Activated naive CD4-positive, alpha-beta T cell (primary cell): ENCODE data around the gene STX3.
"Not testable (repeated sequence)": the region's sequence is repeated elsewhere in the genome, so short reads cannot be mapped to it uniquely, and the experiment has no call there.

ENCODE experiments used
- DNase-seq, 4 experiments: peaks; one replicate each; lab custom pipeline; 2025; lab: John Stamatoyannopoulos, UW

The STX3 gene

DNA sequence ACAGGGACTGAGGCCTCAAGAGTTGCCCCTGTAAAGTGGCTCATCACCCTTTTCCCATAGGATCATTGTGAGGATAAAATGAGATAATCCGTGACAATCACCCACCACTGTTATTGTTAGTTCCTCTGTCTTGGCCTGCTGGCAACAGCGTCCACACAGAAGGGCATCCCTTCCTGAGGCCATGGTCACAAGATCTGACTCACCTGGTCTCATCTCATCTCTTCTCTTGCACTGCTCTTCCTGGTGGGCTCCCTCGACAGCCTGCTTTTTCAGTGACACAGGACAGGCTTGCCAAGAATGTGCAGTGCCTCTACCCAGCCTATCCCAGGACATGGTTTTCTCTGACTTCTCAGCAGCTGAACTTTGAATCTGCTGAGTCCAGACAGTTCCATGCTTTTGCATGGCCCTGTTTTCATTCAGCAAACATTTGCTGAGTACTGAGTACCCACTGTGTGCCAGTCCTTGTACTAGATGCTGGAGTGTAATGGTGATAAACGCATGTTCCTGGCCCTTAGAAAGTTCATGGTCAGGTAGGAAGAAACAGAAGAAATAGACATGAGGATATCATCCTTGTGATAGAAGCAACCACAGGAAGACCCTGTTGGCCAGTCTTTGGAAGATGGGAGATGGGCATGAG, 3.3 kb downstream of the STX3 start:
- DNase-seq: no peak

DNA sequence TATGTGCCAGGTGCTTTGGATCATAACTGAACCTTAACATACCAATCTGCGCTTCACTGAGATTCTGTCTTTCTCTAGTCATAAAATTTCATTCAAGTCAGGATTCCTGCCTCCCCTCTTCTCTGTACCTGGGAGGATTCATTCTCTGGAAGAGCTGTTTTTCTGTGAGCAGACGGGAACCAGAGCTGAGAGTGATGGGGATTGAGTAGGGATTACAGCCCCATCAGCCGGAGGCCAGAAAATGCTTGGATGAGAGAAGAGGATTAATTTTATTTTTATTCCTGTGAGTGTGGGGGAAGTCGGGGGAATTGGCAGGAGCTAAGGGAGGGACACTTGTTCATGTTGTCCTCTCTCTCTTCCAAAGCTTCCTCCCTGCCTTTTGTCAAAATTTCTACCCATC, 4.7 kb downstream of the STX3 start:
- no peak for DNase-seq

DNA sequence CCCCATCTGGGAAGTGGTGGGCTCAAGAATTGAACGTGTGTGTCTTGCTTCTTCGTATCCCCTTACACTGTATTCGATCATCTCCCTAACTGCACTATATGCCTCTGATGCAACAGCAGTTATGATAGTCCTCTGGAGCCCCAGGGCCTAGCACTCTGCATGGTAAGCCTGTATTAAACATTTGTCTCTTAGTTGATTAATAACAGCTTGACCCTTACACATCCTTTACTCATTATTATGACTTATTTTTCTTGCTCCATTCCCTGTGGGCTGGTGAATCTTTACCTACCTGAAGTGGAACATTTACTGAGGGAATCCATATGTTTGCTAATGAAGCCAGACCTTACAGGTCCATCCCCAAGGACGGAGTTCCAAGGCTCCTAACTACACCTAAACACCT, 5.6 kb downstream of the STX3 start:
- DNase-seq: no peak

DNA sequence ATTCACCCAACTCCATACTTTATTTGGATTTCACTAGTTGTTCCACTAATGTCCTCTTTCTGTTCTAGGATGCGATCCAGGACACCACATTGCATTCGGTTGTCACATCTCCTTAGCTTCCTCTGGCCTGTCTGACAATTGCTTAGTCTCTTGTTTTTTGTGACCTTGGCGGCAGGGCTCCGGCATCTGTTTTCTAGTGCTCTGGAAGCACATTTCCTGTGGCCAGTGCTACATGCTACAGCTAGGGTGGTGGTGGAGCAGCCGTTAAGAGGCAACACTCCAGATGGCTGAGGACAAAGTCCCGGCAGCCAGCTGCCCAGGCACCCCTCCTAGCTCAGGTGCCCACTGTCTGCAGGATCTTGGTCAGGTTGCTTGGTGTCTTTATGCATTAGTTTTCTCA, 6.8 kb downstream of the STX3 start:
- no peak for DNase-seq

DNA sequence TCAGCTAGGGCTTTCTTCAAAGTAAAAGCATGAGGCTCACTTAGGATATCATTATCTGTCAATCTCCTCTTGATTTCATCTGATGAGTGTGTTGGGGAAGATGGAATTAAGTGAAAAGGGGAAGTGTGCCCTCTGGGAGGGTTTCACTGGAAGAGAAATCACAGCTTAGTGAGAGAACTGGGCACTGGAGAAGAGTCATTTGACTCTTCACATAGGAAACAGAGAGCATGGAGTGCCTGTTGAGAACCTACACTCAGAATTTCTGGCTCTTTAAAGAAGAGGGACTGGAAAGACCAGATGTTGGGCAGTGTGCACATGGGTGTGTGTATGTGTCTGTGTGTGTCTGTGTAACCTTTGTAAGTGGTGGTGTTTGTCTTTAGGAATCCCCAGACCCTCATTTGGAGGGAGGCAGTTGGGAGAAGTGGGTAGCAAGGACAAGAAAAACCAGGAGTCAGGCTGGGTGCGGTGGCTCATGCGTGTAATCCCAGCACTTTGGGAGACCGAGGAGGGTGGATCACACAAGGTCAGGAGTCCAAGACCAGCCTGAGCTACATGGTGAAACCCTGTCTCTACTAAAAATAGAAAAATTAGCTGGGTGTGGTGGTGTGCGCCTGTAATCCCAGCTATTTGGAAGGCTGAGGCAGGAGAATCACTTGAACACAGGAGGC, 10.0 kb downstream of the STX3 start:
- no peak for DNase-seq

DNA sequence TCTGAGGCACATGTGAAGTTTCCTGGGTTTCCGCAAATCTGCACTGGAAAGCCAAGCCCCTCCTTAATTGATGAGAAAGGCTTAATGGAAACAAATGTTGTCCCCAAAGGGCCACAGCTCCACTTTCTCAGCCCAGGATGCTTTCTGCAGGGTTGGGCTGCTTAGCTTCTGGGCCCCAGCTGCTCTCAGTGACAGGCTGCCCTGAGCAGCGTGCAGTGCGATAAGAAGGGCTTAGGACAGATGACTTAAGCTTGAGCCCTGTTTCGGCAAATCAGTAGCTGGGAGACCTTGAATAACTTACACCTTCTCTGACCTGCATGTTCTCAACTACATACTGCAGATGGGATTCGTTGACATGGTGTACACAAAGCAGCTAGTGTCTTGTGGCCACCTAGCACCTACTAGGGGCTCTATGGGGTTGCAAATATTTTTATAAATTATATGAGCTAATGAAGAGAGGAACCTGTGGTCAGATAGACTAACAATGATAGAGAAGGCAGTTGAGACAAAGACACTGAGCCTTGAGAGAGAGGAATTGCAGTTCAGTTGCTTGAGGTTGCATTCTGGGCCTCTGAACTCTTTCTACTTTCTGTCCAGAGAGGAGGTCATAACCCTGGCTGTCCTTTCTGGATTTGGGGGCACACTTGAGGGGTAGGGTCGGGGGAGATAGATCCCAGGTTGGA, 11.5 kb downstream of the STX3 start:
- no peak for DNase-seq

DNA sequence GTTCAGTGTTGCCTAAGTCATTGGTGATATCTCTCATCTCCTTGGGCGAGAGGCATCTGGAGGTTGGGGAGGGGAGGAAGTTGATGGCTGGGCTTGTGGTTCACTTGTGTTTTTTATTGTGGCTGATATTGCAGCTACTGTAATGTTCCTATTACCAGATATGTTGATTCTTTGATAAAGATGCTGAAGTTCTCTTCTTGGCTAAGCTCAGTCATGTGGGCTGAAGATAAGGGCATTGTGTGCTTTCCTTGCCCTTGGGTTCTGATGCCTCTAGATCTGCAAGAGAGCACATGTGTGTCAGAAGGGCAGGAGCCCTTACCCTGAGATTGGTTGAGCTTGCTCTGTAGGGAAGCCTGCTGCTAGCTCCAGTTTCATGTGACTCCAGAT, 12.0 kb downstream of the STX3 start:
- no peak for DNase-seq

DNA sequence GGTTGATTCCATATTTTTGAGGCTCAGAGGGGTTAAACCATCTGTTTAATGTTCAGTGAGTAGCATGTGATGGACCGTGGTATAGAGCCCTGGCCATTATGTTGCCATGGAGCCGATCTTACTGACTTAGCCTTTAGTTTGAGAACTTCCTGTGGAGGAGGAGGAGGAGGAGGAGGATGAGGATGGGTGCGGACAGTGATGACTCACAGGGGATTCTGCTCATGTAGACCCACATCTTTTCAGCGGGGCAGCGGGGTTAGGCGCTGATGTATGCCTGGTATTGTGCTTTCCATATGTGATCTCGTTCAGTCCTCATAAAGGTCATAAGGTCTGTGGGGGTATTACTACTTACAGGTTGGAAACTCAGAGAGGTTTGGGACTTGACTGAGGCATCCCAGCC, 13.9 kb downstream of the STX3 start:
- no peak for DNase-seq

DNA sequence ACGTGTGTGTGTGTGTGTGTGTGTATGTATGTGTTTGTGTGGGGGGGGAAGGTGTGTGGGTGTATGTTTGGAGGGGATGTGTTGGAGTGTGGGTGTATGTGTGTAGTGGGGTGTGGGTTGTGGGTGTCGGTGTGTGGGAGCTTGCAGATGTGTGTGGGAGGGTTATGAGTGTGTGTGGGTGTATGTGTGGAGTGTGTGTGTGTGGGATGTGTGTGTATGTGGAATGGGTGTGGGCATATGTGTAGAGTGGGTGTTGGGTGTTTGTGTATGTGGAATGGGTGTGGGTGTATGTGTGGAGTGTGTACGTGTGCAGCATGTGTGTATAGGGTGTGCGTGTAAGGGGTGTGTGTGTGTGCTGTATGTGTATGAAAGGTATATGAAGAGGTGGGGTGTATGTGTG, 14.7 kb downstream of the STX3 start:
- DNase-seq: no peak

DNA sequence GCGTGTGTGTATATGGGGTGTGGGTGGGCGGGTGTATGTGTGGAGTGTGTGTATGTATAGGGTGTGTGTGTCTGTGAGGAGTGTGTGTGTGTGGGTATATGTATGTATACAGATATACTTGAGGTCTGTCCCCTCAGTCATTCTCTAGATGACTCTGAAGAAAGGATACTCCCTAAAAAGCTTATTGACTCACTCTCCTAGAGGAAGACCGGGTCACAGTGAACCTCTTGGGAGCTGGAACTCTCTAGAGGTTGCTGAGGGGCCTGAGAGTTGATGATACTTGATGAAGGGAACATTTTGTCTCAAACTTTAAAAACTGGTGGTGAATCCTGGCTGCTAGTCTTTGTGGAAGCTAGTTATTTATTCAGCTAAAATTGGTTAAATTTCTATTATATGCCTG, 15.1 kb downstream of the STX3 start:
- DNase-seq: no peak

DNA sequence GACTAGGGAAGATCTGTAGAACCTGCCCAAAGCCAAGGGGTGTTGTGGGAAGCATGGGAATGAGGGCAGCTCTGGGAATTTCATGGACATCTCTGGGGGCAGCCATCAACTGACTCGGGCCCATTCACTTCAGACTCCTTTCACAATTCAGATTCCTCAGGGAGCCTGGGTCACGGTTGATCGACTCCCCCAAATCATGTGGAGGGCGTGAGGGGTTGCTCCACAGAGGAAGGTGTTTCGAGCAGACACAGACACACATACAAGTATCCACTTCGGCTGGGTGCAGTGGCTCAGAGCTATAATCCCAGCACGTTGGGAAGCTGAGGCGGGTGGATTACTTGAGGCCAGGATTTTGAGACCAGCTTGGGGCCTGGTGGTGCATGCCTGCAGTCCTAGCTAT, 15.7 kb downstream of the STX3 start:
- no peak for DNase-seq

DNA sequence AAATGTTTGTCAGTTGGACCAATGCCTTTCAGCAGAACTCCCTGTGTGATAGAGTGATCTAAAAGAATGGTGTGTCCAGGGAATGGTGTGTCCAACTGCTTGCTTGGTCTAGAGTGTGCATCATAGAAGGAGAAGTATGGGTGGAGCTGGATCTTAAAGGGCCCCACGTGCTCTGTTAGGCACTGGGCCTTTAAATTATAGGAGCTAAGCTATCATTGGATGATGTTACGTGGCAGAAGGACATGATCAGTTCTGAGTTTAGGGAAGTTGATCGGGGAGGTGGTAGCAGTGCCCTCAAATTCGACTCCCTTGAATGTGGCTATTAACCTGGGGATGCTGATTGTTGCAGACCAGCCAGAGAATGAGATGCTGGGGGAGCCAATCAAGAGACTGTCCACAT, 16.4 kb downstream of the STX3 start:
- DNase-seq: no peak

DNA sequence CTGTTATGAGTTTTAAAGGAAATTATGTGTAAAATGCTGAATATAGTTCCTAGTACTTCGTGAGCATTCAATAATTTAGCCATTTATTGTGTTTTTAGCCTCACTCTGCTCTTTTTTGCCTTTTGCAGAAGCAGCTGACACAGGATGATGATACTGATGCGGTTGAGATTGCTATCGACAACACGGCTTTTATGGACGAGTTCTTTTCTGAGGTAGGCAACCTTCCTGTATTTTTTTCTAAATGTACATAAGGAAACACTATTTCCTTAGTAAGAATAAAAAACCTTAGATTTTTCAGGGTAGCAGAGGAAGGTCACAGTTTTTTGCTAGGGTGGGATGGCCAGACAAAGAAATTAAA, 17.9 kb downstream of the STX3 start:
- DNase-seq: no peak

DNA sequence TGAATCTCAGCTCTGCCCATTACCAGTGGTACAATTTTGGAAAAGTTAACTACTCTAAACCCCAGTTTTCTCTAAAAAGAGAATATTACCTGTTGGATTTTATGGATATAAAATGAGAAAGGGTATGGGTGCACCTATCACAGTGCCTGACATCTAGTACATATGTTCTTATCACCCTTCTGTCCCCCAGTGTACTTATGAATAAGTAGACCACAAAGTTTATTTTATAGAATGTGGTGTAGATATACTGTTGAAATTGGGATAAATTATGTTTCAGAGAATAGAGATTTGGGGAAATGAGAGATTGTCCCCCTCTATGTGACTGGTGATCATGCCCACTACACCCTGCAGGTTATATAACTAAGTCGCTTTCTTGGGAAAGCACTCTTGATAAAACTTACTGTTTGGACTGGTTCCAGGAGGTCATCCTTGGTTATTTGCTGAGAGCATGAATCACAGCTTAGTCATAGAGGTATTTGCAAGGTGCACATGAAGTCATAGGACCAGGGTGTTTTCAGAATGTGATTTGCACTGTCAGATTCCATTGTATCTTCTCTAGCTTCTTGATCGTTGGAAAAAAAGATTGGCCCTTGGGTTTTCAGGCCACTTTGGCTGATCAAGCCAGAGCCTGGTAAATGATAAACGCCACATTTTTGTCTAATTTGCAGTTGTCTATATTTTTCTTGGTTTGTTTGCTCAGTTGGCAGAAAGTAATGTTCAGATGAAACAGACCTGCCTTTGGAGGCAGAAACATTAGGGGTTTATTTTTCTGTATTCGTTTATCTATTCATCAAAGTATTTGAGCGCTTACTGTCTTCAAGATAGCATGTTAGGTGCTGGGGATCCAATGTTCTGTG, 21.3 kb downstream of the STX3 start:
- DNase-seq: no peak

DNA sequence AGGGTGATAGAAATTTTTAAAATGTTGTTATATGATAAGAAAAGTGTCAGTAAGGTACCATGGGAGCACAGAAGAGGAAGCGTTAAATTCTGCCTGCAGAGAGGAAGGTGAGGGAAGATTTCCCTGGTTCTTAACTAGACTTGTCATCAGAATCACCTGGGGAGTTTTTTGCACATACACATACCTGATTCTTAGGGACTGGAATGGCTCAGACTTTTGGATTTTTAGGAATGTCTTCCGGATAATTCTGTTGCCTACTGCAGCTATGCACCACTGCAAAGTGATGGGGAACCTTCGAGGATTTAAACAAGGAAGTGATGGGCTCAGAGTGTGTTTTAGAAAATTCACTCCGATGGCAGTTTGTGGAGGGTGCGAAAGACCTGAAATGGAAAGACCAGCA, 21.9 kb downstream of the STX3 start:
- no peak for DNase-seq

DNA sequence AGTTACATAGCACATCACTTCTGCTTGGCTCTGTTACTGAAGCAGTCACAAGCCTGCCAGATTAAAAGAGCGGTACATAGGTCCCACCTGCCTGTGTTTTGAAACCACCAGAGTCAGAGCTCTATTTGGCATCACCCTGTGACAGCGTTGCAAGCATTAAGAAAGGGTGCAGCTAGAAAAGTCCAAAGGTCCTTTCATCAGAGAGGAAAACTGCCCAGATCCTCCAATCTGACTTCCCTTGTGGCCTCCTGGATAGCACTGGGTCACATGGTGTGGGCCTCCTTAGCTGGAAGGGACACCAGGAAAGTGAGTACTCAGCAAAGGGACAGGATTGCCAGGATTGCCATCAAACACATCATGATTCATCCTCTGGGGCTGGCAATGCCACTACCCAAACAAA, 22.9 kb downstream of the STX3 start:
- no peak for DNase-seq

DNA sequence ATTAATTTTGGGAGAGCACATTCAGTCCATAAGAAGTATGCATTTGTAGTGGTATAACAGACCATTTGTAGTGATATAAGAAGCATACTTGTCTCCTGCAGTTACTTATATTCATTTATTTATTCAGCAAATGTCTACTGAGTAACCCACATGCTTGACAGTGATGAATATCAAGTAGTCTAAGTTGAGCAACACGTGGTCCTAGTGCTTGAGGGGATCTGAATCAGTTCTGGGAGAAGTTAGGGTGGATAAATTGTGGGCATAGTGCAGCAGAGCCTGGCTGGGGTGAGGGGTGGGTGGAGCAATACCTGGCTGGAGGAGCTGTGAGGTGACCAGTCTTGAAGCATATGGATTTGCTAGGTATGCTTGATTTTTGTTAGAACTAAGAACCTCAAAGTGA, 24.3 kb downstream of the STX3 start:
- no peak for DNase-seq

DNA sequence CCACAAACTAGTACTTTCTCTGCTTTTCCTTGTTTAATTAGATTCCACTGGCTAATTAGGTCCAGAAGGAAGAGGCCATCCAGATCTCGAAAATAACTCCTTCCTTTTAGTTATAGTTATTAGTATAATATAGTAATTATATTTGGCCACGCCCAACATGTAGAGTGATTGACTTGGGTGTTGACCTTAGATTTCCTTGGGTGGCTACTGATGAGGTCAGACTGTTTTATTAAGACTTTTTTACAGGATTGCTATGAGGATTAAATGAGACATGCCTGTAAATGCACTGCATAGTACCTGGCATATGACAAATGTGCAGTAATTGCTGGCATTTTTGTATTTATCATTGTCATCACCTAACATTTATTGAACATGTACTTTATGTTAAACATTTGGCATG, 26.9 kb downstream of the STX3 start:
- DNase-seq: no peak

DNA sequence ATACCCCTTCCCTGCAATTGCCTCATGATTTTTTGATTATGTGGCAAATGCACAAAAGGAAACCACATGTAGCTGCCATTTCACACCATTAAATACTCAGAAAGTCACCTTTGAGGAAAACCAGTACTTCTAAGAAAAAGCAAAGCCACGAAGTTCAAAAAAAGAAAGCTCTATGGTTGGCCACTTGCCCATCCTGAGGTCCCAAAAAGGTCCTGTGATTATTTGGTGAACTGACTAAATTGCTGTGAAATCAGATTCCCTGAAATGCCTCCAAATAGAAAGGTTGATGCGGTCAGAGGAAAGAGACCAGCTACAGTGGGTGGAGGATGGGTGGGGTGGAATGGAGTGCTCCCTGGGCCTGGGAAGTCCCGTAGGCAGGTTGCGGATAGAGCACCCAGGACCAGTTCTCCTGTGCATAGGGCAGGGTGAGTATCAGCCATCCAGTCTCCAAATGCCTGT, 28.5 kb downstream of the STX3 start:
- no peak for DNase-seq

DNA sequence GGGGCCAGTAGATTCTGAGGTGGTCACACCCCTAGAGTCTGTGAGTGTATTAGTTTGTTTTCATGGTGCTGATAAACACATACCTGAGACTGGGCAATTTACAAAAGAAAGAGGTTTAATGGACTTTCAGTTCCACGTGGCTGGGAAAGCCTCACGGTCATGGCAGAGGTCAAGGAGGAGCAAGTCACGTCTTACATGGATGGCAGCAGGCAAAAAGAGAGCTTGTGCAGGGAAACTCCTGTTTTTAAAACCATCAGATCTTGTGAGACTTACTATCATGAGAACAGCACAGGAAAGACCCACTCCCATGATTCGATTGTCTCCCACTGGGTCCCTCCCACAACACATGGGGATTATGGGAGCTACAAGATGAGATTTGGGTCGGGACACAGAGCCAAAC, 29.3 kb downstream of the STX3 start:
- DNase-seq: not testable (repeated sequence)

DNA sequence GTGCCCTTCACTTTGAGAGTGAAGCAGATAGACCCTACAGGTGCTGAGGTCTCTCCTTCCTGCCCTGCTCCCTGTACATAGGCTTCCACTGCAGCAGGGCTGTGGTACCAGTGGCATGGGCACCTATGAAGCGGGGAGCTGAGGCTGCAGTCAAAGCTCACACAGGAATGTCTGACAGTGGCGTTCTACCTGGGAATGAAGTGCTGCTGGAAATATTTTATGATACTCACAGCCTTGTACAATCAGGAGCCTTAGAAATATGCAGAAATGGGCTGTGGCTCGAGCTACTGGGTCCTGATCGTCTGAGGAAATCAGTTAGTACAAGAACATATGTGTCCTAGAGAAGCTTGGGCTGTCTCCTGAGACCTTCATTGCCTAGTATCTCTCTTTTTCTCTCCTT, 30.6 kb downstream of the STX3 start:
- DNase-seq: no peak

DNA sequence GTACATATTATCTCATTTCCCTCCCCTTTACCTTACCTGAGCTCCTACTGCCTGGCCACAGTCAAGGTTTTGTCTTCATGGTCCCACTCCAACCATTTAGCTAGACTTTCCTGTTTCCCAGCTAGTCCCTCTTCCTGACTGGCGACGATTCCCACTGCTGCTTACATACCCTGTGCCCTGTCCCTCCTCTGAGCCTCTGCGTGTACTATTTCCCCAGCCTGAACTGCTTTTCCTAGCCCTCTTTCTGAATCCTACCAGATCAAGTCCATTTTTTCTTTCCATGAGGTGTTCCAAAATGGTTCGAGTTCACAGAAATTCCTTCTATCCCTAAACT, 32.0 kb downstream of the STX3 start:
- no peak for DNase-seq

DNA sequence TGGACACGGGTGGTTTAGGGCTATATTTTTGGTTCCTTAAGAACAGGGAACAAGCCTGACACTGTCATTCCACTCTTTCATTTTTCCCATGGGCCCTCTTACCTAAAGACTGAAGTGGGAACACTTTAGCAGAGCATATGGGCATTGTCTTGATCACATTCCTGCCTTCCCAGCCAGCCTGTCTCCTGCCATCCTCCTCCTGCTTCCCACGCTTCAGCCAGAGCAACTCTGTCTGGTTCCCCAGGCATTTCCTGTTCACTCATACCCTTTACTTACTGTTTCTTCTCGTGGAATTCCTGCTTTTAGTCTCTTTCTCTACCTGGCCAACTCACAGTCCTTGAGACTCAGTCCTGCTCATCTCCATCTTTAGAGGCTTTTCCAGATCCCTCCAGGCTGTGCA, 32.6 kb downstream of the STX3 start:
- DNase-seq: no peak
